ENCODE measurements around the gene C1orf35. TPM values are rescaled to one million over a fixed set of nuclear protein-coding genes. Genes with fewer than 3 reads are reported as not detected.

Gene C1orf35
- total RNA-seq, 1 experiment from 2014 or later, result 24.9 TPM

DNA sequence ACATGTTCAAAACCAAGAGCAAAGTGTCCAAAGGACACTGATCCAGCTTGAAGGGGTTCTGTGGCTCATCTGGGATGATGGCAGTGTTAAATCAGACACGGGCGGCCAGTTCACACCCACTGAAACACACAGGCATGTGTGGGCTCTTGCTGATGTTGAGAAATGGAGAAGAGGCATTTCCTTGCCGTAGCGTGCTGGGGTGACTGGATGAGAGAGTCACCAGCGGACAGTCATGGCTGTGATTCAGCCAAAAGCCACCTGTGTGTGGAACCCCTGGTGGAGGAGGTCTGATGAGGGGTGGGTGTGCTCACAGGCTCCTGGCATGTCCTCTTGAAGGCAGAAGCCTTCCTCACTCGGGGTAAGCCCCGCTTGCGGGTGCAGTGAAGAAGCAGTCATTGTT lies 7.2 kb downstream of the C1orf35 start:
- no peak overlapping the region for H3K4me3 ChIP-seq (ENCODE audit: low read depth in 2 of 2, low read length in 2 of 2)
- H3K9me3 ChIP-seq (ENCODE audit: control insufficient read depth, insufficient read depth, low read depth, low read length), result peaks cover 3% of the 10 kb centered on the region; the same call in 1 of the 2 replicates
- TF ChIP-seq, protein P1, sequence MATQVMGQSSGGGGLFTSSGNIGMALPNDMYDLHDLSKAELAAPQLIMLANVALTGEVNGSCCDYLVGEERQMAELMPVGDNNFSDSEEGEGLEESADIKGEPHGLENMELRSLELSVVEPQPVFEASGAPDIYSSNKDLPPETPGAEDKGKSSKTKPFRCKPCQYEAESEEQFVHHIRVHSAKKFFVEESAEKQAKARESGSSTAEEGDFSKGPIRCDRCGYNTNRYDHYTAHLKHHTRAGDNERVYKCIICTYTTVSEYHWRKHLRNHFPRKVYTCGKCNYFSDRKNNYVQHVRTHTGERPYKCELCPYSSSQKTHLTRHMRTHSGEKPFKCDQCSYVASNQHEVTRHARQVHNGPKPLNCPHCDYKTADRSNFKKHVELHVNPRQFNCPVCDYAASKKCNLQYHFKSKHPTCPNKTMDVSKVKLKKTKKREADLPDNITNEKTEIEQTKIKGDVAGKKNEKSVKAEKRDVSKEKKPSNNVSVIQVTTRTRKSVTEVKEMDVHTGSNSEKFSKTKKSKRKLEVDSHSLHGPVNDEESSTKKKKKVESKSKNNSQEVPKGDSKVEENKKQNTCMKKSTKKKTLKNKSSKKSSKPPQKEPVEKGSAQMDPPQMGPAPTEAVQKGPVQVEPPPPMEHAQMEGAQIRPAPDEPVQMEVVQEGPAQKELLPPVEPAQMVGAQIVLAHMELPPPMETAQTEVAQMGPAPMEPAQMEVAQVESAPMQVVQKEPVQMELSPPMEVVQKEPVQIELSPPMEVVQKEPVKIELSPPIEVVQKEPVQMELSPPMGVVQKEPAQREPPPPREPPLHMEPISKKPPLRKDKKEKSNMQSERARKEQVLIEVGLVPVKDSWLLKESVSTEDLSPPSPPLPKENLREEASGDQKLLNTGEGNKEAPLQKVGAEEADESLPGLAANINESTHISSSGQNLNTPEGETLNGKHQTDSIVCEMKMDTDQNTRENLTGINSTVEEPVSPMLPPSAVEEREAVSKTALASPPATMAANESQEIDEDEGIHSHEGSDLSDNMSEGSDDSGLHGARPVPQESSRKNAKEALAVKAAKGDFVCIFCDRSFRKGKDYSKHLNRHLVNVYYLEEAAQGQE (IDR thresholded peaks at IDR 0.05; ENCODE audit: insufficient read depth in 1 of 2, low read depth in 2 of 2, low read length in 1 of 2), result no peak
- TF ChIP-seq TCF7L2 (IDR thresholded peaks at IDR 0.05; ENCODE audit: low read depth, low read length) (no peak), SIN3A (IDR thresholded peaks at IDR 0.05; ENCODE audit: borderline replicate concordance, insufficient read depth, low read depth, low read length) (no peak), POLR2AphosphoS5 (IDR thresholded peaks at IDR 0.05; ENCODE audit: low read depth, low read length) (no peak)
- TF ChIP-seq, protein P2, sequence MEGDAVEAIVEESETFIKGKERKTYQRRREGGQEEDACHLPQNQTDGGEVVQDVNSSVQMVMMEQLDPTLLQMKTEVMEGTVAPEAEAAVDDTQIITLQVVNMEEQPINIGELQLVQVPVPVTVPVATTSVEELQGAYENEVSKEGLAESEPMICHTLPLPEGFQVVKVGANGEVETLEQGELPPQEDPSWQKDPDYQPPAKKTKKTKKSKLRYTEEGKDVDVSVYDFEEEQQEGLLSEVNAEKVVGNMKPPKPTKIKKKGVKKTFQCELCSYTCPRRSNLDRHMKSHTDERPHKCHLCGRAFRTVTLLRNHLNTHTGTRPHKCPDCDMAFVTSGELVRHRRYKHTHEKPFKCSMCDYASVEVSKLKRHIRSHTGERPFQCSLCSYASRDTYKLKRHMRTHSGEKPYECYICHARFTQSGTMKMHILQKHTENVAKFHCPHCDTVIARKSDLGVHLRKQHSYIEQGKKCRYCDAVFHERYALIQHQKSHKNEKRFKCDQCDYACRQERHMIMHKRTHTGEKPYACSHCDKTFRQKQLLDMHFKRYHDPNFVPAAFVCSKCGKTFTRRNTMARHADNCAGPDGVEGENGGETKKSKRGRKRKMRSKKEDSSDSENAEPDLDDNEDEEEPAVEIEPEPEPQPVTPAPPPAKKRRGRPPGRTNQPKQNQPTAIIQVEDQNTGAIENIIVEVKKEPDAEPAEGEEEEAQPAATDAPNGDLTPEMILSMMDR (IDR thresholded peaks at IDR 0.05), result no peak
- peaks cover 6% of the 10 kb centered on the region for H3K36me3 ChIP-seq (ENCODE audit: control insufficient read depth, insufficient read depth, low read length)
- DNase-seq (ENCODE audit: low read depth, low spot score) (no peak), ATAC-seq (no peak)
- intact Hi-C loops (cut with micrococcal nuclease; ENCODE audit: unreplicated experiment) (no loop called here), in situ Hi-C loops (cut with HindIII; ENCODE audit: low pct_unique_long_range_greater_than_20kb, low sequenced_read_pairs) (no loop called here)
- H3K27ac ChIP-seq (ENCODE audit: low read length), result no peak overlapping the region
- ChIA-PET POLR2A (no interaction called here), CTCF (no interaction called here)
- H3K27me3 ChIP-seq (ENCODE audit: control insufficient read depth, insufficient read depth, low read length), result no peaks in the 10 kb centered on the region
- no TSS peak for BruUV-seq (replicated peaks)
- H3K4me1 ChIP-seq (ENCODE audit: control insufficient read depth, insufficient read depth, low read length), result peaks cover 9% of the 10 kb centered on the region; the same call in 1 of the 2 replicates

DNA sequence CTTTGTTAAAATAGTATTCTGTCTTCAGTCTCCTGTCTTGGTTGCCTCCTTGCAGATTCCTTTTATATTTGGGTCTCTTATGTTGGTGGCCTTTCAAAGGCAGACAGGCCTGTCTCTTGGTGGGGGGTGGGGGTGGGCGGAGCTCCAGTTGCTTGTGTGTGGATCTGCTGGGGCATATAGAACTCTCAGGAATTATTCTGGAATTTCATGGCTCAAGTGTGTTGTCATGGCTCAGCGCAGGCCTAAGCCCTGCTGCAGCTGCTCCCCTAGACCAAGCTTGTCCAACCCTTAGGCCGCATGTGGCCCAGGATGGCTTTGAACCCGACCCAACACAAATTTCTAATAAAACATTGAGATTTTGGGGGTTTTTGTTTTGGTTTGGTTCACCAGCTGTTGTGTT lies 8.0 kb downstream of the C1orf35 start:
- TF ChIP-seq SIN3A (IDR thresholded peaks at IDR 0.05; ENCODE audit: borderline replicate concordance, insufficient read depth, low read depth, low read length), result no peak
- TF ChIP-seq, protein P1 (IDR thresholded peaks at IDR 0.05; ENCODE audit: insufficient read depth in 1 of 2, low read depth in 2 of 2, low read length in 1 of 2), result no peak
- CTCF ChIA-PET, result no interaction called here
- intact Hi-C loops (cut with micrococcal nuclease; ENCODE audit: unreplicated experiment) (no loop called here), in situ Hi-C loops (cut with HindIII; ENCODE audit: low pct_unique_long_range_greater_than_20kb, low sequenced_read_pairs) (no loop called here)
- peaks cover 12% of the 10 kb centered on the region for H3K4me1 ChIP-seq (ENCODE audit: control insufficient read depth, insufficient read depth, low read length)
- no peak overlapping the region for H3K27ac ChIP-seq (ENCODE audit: low read length)
- no TSS peak for BruUV-seq (replicated peaks)
- ATAC-seq (no peak), DNase-seq (ENCODE audit: low read depth, low spot score) (no peak)
- H3K9me3 ChIP-seq (ENCODE audit: control insufficient read depth, insufficient read depth, low read depth, low read length), result peaks cover 3% of the 10 kb centered on the region; the same call in 1 of the 2 replicates
- H3K36me3 ChIP-seq (ENCODE audit: control insufficient read depth, insufficient read depth, low read length), result peaks cover 6% of the 10 kb centered on the region
- H3K4me3 ChIP-seq (ENCODE audit: low read depth in 2 of 2, low read length in 2 of 2), result no peak overlapping the region
- POLR2A ChIA-PET, result no interaction called here
- no peaks in the 10 kb centered on the region for H3K27me3 ChIP-seq (ENCODE audit: control insufficient read depth, insufficient read depth, low read length)
